ENCODE data around the gene TTLL11.
"Not testable (repeated sequence)": the region's sequence is repeated elsewhere in the genome, so short reads cannot be mapped to it uniquely, and the experiment has no call there.

The TTLL11 gene

DNA sequence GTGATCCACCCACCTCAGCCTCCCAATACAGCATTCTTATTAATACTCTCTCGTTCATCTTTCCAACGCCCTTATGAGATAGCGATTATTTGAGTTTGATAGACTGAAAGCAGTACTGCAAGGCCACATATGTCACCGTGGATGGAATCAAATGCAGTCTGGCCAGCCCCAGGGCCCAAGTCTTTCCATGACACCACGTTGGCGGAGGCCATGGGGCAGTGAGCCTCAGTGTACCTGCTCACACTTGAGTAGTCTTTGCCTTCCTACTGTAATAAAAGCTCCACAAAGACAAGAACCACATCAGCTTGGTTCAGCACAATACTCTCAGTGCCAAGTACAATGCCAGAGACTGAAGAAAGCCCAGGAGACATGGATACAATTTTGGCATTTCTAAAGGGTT, 88.5 kb downstream of the TTLL11 start:
- DNase-seq (ENCODE audit: low spot score) = no peak

DNA sequence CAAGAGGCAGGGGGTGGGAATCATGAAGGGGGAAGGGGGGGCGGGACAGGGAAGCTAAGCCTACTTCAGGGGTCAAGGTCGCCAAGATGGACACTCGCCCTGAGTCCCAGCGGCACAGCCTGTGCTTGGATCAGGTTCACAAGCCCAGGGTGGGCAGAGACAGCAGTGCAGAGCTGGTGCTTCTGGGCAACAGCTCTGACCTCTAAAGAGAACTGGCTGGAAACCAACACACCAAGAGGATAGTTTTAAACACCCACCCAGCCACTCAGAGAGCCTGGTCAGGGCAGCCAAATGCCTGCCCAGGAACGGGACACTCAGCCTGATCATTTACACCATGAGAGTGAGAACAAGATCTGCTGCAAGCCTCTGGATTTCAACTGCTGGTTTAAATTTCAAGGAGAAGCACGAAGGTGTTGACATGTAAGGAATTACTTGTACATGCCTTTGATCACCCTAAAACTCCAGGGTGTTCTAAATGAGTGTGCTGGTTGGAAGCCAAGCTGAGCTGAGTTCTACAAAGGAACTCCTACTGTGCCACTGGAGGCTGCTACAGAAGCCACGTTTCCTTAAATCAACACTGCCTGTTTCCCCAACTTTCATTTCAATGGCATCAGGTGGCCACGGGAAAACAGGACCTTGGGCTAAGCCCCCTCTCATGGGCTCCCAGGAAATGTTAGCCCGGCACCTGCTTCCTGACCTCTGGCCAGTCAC, 91.5 kb downstream of the TTLL11 start:
- DNase-seq (ENCODE audit: low spot score) = no peak

DNA sequence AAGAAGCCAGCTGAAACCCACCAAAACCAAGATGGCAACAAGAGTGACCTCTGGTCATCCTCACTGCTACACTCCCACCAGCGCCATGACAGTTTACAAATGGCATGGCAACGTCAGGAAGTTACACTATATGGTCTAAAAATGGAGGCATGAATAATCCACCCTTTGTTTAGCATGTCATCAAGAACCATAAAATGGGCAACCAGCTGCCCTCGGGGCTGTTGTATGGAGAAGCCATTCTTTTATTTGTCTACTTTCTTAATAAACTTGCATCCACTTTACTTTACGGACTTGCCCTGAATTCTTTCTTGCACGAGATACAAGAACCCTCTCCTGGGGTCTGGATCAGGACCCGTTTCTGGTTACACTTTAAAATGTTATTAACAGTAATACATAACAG, 92.6 kb downstream of the TTLL11 start:
- DNase-seq (ENCODE audit: low spot score) = not testable (repeated sequence)

DNA sequence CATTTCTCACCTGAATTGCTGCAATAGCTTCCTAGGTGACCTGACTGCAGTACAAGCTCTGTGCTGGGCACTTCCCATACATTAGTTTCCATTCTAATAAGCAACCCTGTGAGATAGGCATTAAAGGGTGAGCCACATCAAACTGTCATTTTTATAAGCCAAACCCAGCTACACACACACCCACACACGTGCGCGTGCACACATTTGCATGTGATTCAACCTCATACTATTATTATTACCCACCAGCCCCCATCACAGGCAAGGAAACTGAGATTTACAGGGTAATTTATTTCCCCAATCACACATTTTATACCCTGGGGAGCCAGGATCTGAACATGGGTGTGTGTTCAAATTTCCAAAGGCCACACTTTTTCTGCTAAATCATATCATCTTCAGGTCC, 93.6 kb downstream of the TTLL11 start:
- DNase-seq (ENCODE audit: low spot score) = no peak

DNA sequence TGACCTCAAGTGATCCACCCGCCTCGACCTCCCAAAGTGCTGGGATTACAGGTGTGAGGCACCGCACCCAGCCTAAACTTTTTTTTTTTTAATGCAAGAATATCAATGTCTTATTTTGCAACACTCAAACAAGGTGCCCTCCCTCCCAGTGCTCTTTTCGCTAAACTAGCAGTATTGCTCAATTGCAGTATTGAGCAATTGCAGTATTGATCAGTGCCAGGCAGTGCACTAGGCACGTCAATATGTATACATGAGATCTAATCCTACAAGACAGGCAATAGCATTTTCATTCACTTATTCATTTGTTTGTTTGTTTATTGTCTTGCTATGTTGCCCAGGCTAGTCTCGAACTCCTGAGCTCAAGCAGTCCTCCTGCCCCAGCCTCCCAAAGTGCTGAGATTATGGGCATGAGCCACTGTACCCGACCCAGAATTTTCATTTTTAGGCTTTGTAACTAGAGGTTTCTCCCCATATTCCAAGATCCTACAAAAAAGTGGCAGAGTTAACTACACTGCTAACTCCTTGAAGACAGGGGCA, 94.5 kb downstream of the TTLL11 start:
- no peak for DNase-seq (ENCODE audit: low spot score)

DNA sequence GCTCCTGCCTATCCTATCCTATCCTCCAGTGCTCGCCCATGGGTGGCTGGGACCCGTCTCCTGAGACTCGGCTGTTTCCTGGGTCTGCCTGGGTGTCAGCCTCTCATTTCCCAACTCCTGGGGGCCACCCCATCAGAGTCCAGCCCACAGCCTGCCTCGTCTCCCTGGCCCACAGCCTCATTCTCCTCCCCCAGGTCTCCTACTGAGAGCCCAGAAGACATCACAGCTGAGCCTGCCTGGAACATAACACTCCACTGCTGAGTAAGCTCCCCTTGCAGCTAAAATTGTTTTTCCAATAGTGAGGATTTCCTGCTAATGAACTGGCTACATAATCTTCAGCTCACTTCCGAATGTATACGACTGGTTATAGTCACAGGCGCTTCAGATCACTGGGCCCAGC, 95.3 kb downstream of the TTLL11 start:
- no peak for DNase-seq (ENCODE audit: low spot score)

DNA sequence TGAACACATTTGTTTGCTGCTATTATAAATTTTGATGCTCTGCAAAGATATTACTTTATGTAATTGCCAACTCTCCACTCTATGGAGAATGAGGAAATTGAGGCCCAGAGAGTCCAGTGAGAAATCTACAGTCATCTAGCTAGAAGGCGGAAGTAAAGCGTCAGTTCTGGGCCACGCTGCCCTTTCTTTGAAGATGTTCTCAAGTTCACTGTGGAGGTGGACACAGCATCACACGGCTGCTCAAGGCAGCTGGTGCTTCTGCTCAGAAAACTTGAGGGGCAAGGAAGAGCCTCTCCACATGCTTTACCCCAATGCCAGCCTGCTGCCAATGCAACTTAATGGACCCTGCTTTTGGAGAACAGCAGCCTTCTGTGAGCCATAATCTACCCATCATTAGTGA, 96.3 kb downstream of the TTLL11 start:
- no peak for DNase-seq (ENCODE audit: low spot score)

DNA sequence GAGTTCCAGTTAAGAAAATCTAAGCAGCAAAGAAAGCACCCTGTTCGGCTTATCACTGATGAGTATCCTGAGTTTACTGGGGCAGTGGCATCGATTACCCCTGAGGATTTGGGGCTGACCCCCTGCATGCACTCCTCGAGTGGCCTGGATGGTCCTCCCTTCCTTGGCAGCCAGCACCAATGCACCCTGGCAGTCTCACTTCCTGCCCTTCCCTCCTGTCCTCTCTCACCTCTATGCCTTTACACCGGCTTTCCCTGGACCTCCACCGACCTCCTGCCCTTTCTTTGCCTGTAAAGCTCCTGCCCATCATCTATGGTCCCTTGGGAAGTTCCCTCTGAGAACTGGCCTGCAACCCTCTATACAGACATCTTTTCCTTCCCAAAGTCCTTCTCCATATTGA, 97.1 kb downstream of the TTLL11 start:
- no peak for DNase-seq (ENCODE audit: low spot score)

DNA sequence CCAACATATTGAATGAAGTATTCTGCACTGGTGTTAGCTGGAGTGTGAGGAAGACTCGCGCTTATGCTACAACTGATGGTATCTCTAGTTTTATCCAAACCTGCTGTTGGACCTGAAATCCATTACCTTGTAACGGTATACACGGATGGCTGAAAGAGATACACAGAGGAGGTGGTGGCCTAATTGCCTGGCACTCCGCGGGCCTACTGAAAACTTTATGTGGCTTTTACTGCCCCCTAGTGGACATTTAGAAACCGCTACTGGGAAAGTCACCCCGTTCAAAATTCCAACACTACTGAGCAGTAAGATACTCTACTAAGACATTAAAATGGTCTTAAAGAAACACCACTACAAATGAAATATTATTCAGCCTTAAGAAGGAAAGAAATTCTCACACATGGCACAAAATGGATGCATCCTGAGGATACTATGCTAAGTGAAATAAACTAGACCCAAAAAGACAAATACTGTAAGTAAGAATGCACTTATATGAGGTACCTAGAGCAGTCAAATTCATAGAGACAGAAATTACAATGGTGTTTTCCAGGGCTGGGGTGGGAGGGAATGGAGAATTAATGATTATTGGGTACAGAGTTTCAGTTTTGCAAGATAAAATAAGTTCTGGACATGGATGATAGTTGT, 100.4 kb downstream of the TTLL11 start:
- DNase-seq (ENCODE audit: low spot score) = peak; percentile 86

DNA sequence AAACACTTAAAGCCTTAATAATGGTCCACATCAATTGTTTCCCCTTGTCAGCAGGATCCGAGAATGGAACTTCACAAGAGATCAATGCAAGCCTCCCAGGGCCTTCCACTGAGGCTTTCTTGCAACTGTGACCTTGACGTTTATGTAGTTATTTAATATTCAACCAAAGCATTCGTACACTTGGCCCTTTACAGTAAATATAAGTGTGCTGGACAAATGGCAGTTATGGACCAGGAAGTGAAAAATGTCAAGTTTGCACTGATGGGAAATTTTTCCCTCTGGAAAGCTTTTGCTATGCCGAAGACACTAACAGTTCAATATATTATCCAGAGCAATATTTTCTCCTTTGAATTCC, 101.8 kb downstream of the TTLL11 start:
- DNase-seq (ENCODE audit: low spot score) = no peak

DNA sequence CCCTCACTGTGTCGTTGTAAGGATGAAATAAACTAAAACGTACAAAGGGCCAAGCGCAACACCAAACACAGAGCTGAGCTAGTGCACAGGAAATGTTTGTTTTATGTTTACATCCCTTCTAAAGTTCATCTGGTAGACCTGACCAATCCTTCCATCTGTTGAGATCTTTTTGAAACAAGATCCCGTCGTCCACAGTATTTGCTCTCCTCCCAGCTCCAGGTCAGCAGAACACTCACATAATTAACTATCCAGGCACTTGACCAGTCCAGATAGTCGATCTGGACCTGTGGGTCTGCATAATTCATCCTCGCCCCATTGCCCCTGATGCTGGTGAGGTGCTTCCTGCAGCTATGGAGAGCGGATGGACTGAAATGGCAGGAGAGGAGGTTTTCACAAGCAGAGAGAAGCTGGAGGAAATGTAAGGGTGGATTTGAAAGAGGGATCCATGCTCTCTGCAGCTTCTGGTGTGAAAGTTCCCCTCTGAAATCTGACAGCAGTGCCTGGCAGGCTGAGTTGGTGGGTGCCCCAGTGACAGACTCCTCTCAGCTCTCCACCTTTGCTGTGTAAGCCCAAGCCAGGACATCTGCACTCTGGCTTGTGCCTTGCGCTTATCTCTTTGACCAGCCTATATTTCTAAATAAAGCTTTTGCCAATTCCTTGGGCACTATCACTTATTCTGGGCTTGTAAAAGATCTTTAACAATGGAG, 102.4 kb downstream of the TTLL11 start:
- DNase-seq (ENCODE audit: low spot score) = no peak

DNA sequence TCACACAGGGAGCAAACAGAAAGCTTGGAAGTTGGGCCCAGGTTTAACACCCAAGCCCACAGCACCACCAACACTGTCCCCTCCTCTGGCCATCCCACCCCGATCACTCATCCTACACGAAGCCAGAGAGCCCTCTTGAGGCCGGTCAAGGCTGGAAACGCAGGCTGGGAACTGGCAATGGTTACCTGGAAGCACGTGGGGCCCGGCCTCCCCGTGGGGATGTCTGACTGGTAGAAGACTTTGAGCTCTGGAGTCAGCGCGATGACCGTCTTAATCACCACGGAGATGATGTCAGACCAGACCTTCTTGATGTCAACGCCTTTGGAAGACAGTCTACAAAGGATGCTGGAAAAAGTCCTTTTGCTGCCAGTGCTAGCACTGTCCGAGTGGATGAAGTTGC, 104.1 kb downstream of the TTLL11 start:
- DNase-seq (ENCODE audit: low spot score) = no peak

DNA sequence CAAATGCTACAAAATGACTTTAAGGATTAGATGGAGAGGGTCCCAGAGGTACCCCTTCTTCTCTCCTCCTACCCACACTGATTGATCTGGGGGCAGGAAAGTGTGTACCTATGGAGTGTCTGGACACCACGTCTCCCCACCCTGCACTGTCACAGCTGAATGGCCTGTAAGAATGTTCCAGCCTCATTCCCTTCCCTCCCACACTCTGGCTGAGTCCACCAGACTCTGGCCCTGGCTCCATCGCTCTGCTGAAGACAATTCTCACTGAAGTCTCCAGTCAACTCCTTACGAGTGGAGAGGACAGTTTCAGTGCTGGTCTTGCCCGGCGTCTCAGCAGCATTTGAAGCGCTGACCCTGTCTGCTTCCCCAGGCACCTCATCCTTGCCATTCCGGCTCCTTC, 105.8 kb downstream of the TTLL11 start:
- no peak for DNase-seq (ENCODE audit: low spot score)

DNA sequence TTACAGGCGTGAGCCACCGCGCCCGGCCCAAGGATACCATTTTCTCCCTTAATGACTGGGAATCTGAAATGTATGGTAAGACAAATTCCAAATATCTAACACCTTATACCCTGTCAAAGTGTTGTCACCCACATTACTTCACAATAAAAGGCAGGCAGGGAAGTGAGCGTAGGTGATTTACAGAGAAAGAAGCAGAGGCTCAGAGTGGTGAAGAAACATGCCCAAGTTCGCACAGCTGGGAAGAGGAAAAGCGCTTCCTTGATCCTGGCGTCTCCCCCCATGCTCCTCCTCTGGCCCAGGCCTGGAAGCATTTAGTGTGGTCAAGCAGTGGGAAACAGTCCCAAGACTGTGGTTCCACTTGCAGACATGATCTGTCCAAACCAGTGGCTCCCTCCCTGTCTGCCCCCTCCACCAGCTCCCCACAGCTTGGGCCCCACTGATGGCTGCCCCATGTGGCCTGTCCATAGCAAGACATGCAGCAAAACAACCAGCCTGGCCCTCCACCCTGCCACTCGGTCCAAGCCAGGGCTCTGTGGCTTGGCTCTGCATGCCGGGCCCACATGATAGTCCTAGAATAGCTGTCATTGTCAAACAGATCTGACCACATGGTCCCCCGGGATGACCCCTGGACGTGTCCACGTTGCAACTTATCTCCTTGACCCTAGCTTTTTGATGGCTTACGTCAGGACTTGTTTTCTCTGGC, 107.2 kb downstream of the TTLL11 start:
- DNase-seq (ENCODE audit: low spot score) = no peak

DNA sequence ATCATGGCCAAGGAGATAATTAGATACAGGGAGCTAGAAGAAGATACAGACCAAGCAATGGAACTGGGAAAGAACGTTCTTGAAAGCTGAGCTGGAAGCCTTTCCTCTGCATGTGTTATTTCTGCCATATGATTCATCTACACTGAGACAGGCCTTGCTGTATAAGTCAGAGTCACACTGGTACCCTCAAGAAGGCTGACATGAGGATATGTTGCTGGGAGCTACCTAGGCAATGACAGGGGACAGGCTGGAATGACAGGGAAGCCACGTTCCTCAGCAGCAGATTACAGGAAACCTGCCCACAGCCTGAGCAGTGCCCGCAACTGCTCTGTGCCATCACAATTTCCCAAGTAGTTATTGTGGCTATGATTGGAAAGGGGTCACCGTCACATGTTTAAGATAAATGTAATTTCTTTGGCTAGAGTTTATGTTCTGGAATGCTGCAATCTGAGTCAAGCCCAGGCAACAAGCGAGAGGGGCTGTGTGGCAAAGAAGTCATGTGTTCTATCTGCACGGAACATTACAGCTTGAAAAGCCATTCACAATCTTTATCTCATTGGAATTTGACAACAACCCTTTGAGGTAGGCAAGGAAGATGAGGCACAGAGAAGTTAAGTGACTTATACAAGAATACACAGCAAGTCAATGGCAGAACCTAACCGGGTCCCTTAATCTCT, 108.2 kb downstream of the TTLL11 start:
- peak; percentile 17 for DNase-seq (ENCODE audit: low spot score)

DNA sequence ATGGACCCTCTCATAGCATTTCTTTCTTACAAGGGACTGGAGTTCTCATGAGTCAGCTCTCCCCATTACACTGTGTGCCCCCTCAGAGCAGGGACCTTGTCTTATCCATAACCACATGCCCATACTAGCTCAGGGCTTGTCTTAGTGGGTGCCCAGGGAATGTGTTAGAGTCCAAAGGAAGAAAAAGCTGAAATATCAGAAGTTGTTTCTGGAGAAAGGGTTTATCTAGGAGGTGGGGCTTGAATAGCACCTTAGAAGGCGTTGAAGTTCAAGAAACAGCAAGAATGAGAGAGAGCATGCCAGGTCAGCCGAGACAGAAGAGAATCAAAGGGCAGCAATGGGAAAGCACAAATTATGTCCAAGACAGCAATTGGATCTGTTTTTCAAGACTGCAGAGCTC, 109.4 kb downstream of the TTLL11 start:
- DNase-seq (ENCODE audit: low spot score) = no peak

DNA sequence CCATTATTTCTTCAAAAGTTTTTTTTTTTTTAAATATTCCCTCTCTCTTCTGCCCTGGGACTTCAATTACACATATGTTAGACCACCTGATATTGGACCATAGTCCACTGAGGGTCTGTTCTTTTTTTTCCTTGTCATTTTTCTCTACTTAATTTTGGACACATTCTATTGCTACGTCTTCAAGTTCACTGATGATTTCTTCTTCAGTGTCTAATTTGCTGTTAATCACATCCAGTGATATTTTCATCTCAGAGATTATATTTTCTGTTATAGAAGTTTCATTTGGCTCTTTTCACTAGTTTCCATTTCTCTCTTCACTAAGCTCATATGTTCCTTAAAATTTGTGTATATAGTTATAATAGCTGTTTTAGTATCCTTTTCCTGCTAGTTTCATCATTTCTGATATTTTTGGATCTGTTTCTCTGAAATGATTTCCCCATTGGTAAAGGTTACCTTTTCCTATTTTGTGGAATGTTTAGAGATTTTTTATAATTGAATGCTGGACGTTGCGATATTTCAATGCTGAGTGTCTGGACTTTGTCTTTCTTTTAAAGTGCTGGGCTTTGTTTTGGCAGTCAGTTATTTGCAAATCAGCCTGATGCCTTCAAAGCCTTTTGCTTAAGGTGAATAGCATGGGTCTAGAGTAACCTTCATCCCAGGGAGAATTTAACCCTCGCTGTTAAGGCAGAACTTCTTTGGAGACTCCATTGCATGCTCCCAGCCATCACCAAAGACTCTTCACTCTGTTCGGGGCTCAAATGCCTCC, 111.8 kb downstream of the TTLL11 start:
- no peak for DNase-seq (ENCODE audit: low spot score)

DNA sequence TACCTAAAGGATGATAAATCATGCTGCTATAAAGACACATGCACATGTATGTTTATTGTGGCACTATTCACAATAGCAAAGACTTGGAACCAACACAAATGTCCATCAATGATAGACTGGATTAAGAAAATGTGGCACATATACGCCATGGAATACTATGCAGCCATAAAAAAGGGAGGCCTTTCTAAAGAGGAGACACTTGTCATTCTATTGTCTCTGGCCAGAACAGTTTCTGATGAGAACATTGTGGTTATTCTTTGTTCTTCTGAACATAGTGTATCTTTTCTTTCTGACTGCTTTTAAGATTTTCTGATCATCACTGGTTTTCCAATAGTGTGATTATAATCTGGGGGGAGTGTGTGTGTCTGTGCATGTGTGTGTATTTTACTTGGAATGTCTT, 112.4 kb downstream of the TTLL11 start:
- not testable (repeated sequence) for DNase-seq (ENCODE audit: low spot score)

DNA sequence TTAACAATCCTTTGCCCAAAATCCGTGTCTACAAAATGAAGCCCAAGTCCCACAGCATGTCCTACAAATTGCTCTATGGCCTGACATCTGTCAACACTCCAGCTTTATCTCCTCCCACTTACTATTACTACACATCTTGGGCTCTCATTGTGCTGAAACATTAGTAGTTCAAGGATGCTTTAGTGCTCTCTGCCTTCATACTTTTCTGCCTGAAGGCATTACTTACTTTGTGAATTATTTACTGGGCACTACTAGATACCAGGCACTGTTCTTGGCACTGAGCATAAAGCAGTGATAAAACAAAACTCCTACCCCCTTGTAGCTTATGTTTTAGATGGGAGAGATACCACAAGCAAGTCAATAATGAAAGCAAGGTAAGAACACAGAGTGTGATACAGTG, 113.4 kb downstream of the TTLL11 start:
- no peak for DNase-seq (ENCODE audit: low spot score)

DNA sequence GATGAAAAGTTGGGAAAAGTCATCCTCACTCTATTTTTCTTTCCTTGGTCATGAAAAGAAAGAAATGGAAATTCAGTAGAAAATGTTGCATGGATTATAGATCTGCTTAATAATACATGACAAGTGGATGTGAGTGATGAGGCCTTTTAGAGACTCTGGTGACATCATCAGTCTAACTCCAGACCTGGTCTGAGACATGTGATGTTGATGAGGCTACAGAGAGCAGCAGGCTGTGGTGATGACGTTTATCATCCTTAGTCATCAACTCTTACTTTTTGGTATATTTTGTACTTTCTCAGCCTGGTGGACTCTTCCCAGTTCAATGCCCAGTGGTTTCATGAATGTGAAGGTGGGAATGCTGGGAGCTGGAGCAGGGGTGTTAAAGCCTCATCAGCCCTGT, 116.4 kb downstream of the TTLL11 start:
- peak; percentile 55 for DNase-seq (ENCODE audit: low spot score)

DNA sequence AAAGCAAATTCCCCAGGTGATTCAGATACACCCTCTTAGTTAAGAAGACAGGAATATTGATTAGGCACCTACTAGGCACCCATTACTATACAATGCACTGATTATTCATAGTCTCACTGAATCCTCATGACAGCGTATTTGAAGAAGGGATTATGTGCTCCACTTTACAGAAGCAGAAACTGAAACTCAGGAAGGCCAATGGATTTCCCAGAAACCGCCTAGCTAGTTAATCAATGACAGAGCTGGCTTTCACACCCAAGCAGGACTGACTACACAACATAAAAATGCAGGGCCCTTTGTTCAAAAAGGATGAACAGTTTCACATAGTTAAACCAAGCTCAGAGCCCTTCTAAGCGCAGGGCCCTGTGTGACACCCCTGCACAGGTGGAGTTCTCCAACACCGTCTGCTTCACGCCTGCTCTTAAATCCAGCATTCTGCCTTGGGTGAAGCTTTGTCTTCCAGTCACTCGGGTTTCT, 117.3 kb downstream of the TTLL11 start:
- no peak for DNase-seq (ENCODE audit: low spot score)

Data from RKO (cell line).